ENCODE measurements around the gene KIAA0753.
"Not testable (repeated sequence)": the region's sequence is repeated elsewhere in the genome, so short reads cannot be mapped to it uniquely, and the experiment has no call there.

KIAA0753 gene

GRCh38 chr17:6660805-6661463 lies 20.4 kb upstream of the KIAA0753 start:
- no peak overlapping the region for H3K4me3 Mint-ChIP-seq
- peaks cover 17% of the 10 kb centered on the region for H3K36me3 Mint-ChIP-seq
- no peaks in the 10 kb centered on the region for H3K9me3 Mint-ChIP-seq
- H3K27me3 Mint-ChIP-seq: no peaks in the 10 kb centered on the region
- peaks cover 42% of the 10 kb centered on the region for H3K4me1 Mint-ChIP-seq
- H3K27ac Mint-ChIP-seq: no peak overlapping the region
- DNase-seq: no peak
- CTCF ChIA-PET: interaction anchor here (0.9 to 1.4 kb wide), 4 partner anchors 40 to 360 kb away, joined by 3 to 5 read pairs (median 3); no protein-coding TSS in a partner anchor

- H3K27ac Mint-ChIP-seq: no peak overlapping the region
- DNase-seq: no peak
- H3K36me3 Mint-ChIP-seq: peaks cover 17% of the 10 kb centered on the region
- H3K4me1 Mint-ChIP-seq: peaks cover 48% of the 10 kb centered on the region
- no peak overlapping the region for H3K4me3 Mint-ChIP-seq
- CTCF ChIA-PET: interaction anchor here (1.1 kb wide), 1 partner anchor 361 kb away, joined by 3 read pairs; no protein-coding TSS in a partner anchor
- no peaks in the 10 kb centered on the region for H3K9me3 Mint-ChIP-seq
- no peaks in the 10 kb centered on the region for H3K27me3 Mint-ChIP-seq
Measured at GRCh38 chr17:6660101-6660500, 19.6 kb upstream of the KIAA0753 start.

GRCh38 chr17:6658411-6658810 lies 17.9 kb upstream of the KIAA0753 start:
- peak overlapping the region; percentile 90 for H3K4me3 Mint-ChIP-seq
- H3K27me3 Mint-ChIP-seq, H3K9me3 Mint-ChIP-seq, DNase-seq, CTCF ChIA-PET, H3K27ac Mint-ChIP-seq: not testable (repeated sequence)
- H3K36me3 Mint-ChIP-seq: peaks cover 23% of the 10 kb centered on the region
- H3K4me1 Mint-ChIP-seq: peaks cover 61% of the 10 kb centered on the region

GRCh38 chr17:6657633-6658287 lies 17.2 kb upstream of the KIAA0753 start:
- Mint-ChIP-seq H3K27ac (peak overlapping the region; percentile 89), H3K4me1 (peaks cover 67% of the 10 kb centered on the region), H3K9me3 (no peaks in the 10 kb centered on the region), H3K36me3 (peaks cover 26% of the 10 kb centered on the region), H3K4me3 (peak overlapping the region; percentile 90), H3K27me3 (no peaks in the 10 kb centered on the region)
- CTCF ChIA-PET: interaction anchor here (1.1 kb wide), 1 partner anchor 9 kb away, joined by 4 read pairs; no protein-coding TSS in a partner anchor
- DNase-seq: no peak

GRCh38 chr17:6656797-6657632 lies 16.5 kb upstream of the KIAA0753 start:
- peaks cover 70% of the 10 kb centered on the region for H3K4me1 Mint-ChIP-seq
- peaks cover 26% of the 10 kb centered on the region for H3K36me3 Mint-ChIP-seq
- H3K27me3 Mint-ChIP-seq, H3K9me3 Mint-ChIP-seq: not testable (repeated sequence)
- DNase-seq: peak; percentile 76
- peak overlapping the region; percentile 90 for H3K4me3 Mint-ChIP-seq
- CTCF ChIA-PET: interaction anchor here (1.1 kb wide), 1 partner anchor 10 kb away, joined by 4 read pairs; no protein-coding TSS in a partner anchor
- H3K27ac Mint-ChIP-seq: peak overlapping the region; percentile 89

GRCh38 chr17:6655732-6656361 lies 15.3 kb upstream of the KIAA0753 start:
- CTCF ChIA-PET, H3K27ac Mint-ChIP-seq, DNase-seq, H3K9me3 Mint-ChIP-seq, H3K27me3 Mint-ChIP-seq: not testable (repeated sequence)
- peaks cover 21% of the 10 kb centered on the region for H3K36me3 Mint-ChIP-seq
- H3K4me3 Mint-ChIP-seq: peak overlapping the region; percentile 73
- H3K4me1 Mint-ChIP-seq: peaks cover 67% of the 10 kb centered on the region

- Mint-ChIP-seq H3K4me1 (peaks cover 66% of the 10 kb centered on the region), H3K27ac (no peak overlapping the region)
- CTCF ChIA-PET: no interaction called here
Measured at GRCh38 chr17:6654841-6655731, 14.6 kb upstream of the KIAA0753 start.

GRCh38 chr17:6651919-6652452 lies 11.5 kb upstream of the KIAA0753 start:
- peak; percentile 61 for DNase-seq
- peak overlapping the region; percentile 24 for H3K27ac Mint-ChIP-seq
- no peaks in the 10 kb centered on the region for H3K9me3 Mint-ChIP-seq
- CTCF ChIA-PET: interaction anchor here (0.7 to 1.0 kb wide), 2 partner anchors 74 to 347 kb away, joined by 3 read pairs; no protein-coding TSS in a partner anchor
- H3K4me1 Mint-ChIP-seq: peaks cover 70% of the 10 kb centered on the region
- peaks cover 27% of the 10 kb centered on the region for H3K36me3 Mint-ChIP-seq
- peak overlapping the region; percentile 100 for H3K4me3 Mint-ChIP-seq
- H3K27me3 Mint-ChIP-seq: no peaks in the 10 kb centered on the region

More at GRCh38 chr17:6654841-6655731, 14.6 kb upstream of the KIAA0753 start:
- Mint-ChIP-seq H3K36me3 (peaks cover 16% of the 10 kb centered on the region), H3K9me3 (no peaks in the 10 kb centered on the region), H3K27me3 (no peaks in the 10 kb centered on the region), H3K4me3 (no peak overlapping the region)
- no peak for DNase-seq

- peaks cover 75% of the 10 kb centered on the region for H3K4me1 Mint-ChIP-seq
- H3K27me3 Mint-ChIP-seq: no peaks in the 10 kb centered on the region
- peaks cover 32% of the 10 kb centered on the region for H3K36me3 Mint-ChIP-seq
- no peaks in the 10 kb centered on the region for H3K9me3 Mint-ChIP-seq
- peak within 1 kb of the TSS; percentile 99 for H3K27ac Mint-ChIP-seq
- CTCF ChIA-PET: interaction anchor here (0.7 to 1.0 kb wide), 2 partner anchors 73 to 346 kb away, joined by 3 read pairs; no protein-coding TSS in a partner anchor
- peak; percentile 96 for DNase-seq
- peak within 1 kb of the TSS; percentile 100 for H3K4me3 Mint-ChIP-seq
Measured at GRCh38 chr17:6651354-6651918, 10.9 kb upstream of the KIAA0753 start, which contains the start of the genes C17orf100 and MED31. C17orf100 (plus strand) TSS chr17:6651762; CDS start chr17:6651914, 152 bp downstream. MED31 (minus strand) TSS chr17:6651605; CDS start chr17:6651528, 77 bp downstream.

GRCh38 chr17:6648181-6648580 lies 7.7 kb upstream of the KIAA0753 start:
- Mint-ChIP-seq H3K4me1 (peaks cover 73% of the 10 kb centered on the region), H3K27ac (peak overlapping the region; percentile 75), H3K9me3 (no peaks in the 10 kb centered on the region), H3K36me3 (peaks cover 50% of the 10 kb centered on the region), H3K4me3 (no peak overlapping the region), H3K27me3 (no peaks in the 10 kb centered on the region)
- CTCF ChIA-PET: interaction anchor here (0.6 to 1.1 kb wide), 4 partner anchors 36 to 212 kb away, joined by 3 to 17 read pairs (median 3); no protein-coding TSS in a partner anchor
- DNase-seq: no peak

GRCh38 chr17:6643451-6644125 lies 3.1 kb upstream of the KIAA0753 start:
- Mint-ChIP-seq H3K36me3 (peaks cover 56% of the 10 kb centered on the region), H3K27me3 (no peaks in the 10 kb centered on the region), H3K4me3 (no peak overlapping the region), H3K9me3 (no peaks in the 10 kb centered on the region), H3K27ac (peak overlapping the region; percentile 62), H3K4me1 (peaks cover 70% of the 10 kb centered on the region)
- no peak for DNase-seq
- CTCF ChIA-PET: no interaction called here

GRCh38 chr17:6642592-6642991 lies 2.1 kb upstream of the KIAA0753 start:
- Mint-ChIP-seq H3K4me1 (peaks cover 69% of the 10 kb centered on the region), H3K4me3 (peak overlapping the region; percentile 58), H3K36me3 (peaks cover 47% of the 10 kb centered on the region), H3K27ac (peak overlapping the region; percentile 49), H3K9me3 (no peaks in the 10 kb centered on the region), H3K27me3 (no peaks in the 10 kb centered on the region)
- CTCF ChIA-PET: no interaction called here
- DNase-seq: no peak

Data from activated naive CD4-positive, alpha-beta T cell treated with anti-CD3 and anti-CD28 coated beads, Interleukin-2, amount 10 ng/mL, durations not matched to agents 7 days and 5 days (primary cell).